Tibial nerve (tissue), 4 donors: ENCODE results near the gene WDR73.

Experiments
- EP300 ChIP-seq, 2 donors: sonication (generic); formaldehyde crosslinking; IDR thresholded peaks; one replicate each; pipeline ENCODE4 v1.6.1; 2017; ENCODE audit warnings: antibody characterized with exemption in 2 of 2, mild to moderate bottlenecking in 1 of 2
- POLR2A ChIP-seq, 2 donors: fragments of 450-650 bp; IDR thresholded peaks; one replicate each; pipeline ENCODE4 v1.6.1; 2017; ENCODE audit warnings: antibody characterized with exemption in 2 of 2, mild to moderate bottlenecking in 2 of 2, moderate library complexity in 2 of 2
- TF ChIP-seq, protein P1 (sequence below), 5 experiments: fragments of 200-600 bp in 3 of 5; fragments of 450-650 bp in 2 of 5; sonication (generic) in 3 of 5; IDR thresholded peaks; one replicate each; pipeline ENCODE4 v1.5.1; 2016 to 2019; ENCODE audit warnings: antibody characterized with exemption in 5 of 5, mild to moderate bottlenecking in 3 of 5, moderate library complexity in 2 of 5

DNA sequence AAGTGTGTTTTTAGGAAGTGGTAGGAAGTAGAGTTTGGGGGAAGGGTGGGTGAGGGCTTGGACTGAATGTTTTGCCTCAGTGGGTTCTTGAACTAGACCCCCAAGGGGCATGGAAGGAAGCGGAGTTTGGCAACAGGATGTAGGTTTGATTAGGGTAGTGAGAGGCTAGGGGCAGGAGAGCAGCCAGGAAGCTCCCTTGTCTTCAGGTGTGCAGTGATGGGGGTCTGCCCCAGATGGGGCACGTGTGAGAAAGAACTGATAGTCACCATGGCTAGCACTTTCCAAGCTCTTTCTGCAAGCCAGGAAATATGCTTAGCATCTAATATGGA, 48.6 kb downstream of the WDR73 start:
- TF ChIP-seq, protein P1, sequence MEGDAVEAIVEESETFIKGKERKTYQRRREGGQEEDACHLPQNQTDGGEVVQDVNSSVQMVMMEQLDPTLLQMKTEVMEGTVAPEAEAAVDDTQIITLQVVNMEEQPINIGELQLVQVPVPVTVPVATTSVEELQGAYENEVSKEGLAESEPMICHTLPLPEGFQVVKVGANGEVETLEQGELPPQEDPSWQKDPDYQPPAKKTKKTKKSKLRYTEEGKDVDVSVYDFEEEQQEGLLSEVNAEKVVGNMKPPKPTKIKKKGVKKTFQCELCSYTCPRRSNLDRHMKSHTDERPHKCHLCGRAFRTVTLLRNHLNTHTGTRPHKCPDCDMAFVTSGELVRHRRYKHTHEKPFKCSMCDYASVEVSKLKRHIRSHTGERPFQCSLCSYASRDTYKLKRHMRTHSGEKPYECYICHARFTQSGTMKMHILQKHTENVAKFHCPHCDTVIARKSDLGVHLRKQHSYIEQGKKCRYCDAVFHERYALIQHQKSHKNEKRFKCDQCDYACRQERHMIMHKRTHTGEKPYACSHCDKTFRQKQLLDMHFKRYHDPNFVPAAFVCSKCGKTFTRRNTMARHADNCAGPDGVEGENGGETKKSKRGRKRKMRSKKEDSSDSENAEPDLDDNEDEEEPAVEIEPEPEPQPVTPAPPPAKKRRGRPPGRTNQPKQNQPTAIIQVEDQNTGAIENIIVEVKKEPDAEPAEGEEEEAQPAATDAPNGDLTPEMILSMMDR (IDR thresholded peaks at IDR 0.05), result no peak
- TF ChIP-seq EP300 (IDR thresholded peaks at IDR 0.05), result no peak
- no peak for TF ChIP-seq POLR2A (IDR thresholded peaks at IDR 0.05)
